Colonic mucosa (tissue), 4 donors: ENCODE results near the gene KRTAP24-1. TPM values are rescaled to one million over a fixed set of nuclear protein-coding genes. Genes with fewer than 3 reads are reported as not detected.

Source experiments
- DNase-seq: peaks from one replicate; pipeline ENCODE4 v3.0.0-alpha.2; 2020
- H3K27ac ChIP-seq: fragments of 200-600 bp; one replicate; pipeline ENCODE4 v1.8.0; 2021
- H3K27me3 ChIP-seq: fragments of 200-600 bp; one replicate; pipeline ENCODE4 v1.8.0; 2021
- H3K36me3 ChIP-seq: fragments of 200-600 bp; one replicate; pipeline ENCODE4 v1.8.0; 2021
- H3K4me1 ChIP-seq: fragments of 200-600 bp; one replicate; pipeline ENCODE4 v1.8.0; 2021; ENCODE audit warnings: mild to moderate bottlenecking
- H3K4me3 ChIP-seq: fragments of 200-600 bp; one replicate; pipeline ENCODE4 v1.8.0; 2021
- H3K9ac ChIP-seq, 2 donors: one replicate each; pipeline ENCODE4 v1.7.0; 2013; ENCODE audit warnings: control low read depth in 2 of 2, low read depth in 2 of 2, low read length in 2 of 2
- H3K9me3 ChIP-seq: fragments of 200-600 bp; one replicate; pipeline ENCODE4 v1.8.0; 2021
- intact Hi-C: fragments of 100-400 bp; cut with DNase I; formaldehyde crosslinking; loops from one replicate; pipeline ENCODE4 v1.14.1; 2022
- total RNA-seq, 2 donors: library from RNA; stranded (reverse); fragmentation: NEBNext Ultra II Directional in 1 of 2; extraction: Animal tissue kit (Norgen Biotek cat#: 25700) in 1 of 2; gene quantifications; one replicate each; pipeline ENCODE4 v1.2.1, GENCODE V29; 2021
- TF ChIP-seq, protein P1 (sequence below): fragments of 200-600 bp; IDR thresholded peaks from one replicate; pipeline ENCODE4 v1.8.0; 2022; ENCODE audit warnings: antibody characterized with exemption, mild to moderate bottlenecking
- donor health status: healthy.
- donor health status: DM: no; HTN: no; CAD: no.
- donor health status: DM: no; HTN: no; CAD: no.

Gene KRTAP24-1
- total RNA-seq, 2 donors from 2014 or later, result not detected

DNA sequence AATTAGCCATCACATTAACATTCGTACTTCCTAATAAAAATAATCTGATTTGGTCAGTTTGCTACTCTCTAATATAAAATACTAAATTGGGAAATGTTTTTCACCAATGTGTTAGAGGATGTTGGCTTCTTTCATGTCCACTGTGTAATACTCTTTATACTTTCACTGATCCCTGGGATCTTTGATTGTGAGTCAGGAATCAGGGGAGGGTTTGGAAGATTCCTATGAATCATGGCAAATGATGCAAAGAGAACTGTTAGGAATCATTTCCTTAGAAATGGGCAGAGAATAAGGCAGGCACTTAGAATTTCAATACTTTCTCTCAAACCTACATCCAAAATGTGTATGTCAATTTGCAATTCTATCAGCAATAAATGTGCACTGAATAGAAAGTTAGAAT, 31.0 kb downstream of the KRTAP24-1 start:
- H3K9me3 ChIP-seq, result no peaks in the 10 kb centered on the region
- no peak overlapping the region for H3K27ac ChIP-seq
- no peak for DNase-seq
- H3K36me3 ChIP-seq, result no peaks in the 10 kb centered on the region
- TF ChIP-seq, protein P1, sequence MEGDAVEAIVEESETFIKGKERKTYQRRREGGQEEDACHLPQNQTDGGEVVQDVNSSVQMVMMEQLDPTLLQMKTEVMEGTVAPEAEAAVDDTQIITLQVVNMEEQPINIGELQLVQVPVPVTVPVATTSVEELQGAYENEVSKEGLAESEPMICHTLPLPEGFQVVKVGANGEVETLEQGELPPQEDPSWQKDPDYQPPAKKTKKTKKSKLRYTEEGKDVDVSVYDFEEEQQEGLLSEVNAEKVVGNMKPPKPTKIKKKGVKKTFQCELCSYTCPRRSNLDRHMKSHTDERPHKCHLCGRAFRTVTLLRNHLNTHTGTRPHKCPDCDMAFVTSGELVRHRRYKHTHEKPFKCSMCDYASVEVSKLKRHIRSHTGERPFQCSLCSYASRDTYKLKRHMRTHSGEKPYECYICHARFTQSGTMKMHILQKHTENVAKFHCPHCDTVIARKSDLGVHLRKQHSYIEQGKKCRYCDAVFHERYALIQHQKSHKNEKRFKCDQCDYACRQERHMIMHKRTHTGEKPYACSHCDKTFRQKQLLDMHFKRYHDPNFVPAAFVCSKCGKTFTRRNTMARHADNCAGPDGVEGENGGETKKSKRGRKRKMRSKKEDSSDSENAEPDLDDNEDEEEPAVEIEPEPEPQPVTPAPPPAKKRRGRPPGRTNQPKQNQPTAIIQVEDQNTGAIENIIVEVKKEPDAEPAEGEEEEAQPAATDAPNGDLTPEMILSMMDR, result no peak
- intact Hi-C loops, result no loop called here
- no peak overlapping the region for H3K9ac ChIP-seq
- no peaks in the 10 kb centered on the region for H3K27me3 ChIP-seq
- no peak overlapping the region for H3K4me3 ChIP-seq
- H3K4me1 ChIP-seq, result no peaks in the 10 kb centered on the region

DNA sequence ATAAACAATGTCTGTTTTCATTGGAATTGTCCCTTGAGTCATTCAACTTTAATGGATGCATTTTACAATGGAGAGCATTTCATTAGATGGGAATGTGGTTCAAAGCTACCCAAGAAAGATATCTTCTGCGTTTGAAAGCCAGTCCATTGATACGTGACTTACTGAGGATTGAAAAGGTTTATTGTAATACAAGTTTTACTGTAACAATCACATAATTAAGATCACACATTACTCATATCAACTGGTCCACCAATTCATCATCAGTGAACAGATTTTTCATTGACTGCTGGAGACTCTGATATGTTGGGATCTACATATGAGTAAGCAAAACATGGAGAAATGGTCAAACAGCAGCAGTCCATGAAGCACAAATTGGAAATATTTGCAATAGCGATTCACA, 32.8 kb downstream of the KRTAP24-1 start:
- no peaks in the 10 kb centered on the region for H3K36me3 ChIP-seq
- no peak for DNase-seq
- intact Hi-C loops, result no loop called here
- TF ChIP-seq, protein P1, result no peak
- H3K4me3 ChIP-seq, result no peak overlapping the region
- H3K27me3 ChIP-seq, result no peaks in the 10 kb centered on the region
- no peaks in the 10 kb centered on the region for H3K9me3 ChIP-seq
- H3K27ac ChIP-seq, result no peak overlapping the region
- no peaks in the 10 kb centered on the region for H3K4me1 ChIP-seq
- H3K9ac ChIP-seq, result no peak overlapping the region

DNA sequence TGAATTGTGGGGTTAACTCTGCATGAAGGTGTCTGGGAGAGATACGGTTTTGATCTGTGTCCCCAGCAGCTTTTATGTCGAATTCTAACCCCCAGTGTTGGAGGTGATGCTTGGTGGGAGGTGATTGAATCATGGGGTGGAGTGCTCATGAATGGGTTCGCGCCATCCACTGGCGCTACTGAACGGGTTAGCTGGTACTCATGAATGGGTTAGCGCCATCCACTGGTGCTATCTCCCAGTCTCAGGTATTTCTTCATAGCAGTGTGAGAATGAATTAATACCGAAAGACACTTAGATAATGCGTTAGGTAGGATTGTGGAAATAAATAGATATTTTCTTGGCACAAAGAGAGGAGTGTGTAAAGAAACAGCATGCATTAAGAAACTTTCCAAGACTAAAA, 33.9 kb downstream of the KRTAP24-1 start:
- TF ChIP-seq, protein P1, result no peak
- no peak overlapping the region for H3K4me3 ChIP-seq
- H3K9ac ChIP-seq, result no peak overlapping the region
- DNase-seq, result no peak
- H3K27me3 ChIP-seq, result no peaks in the 10 kb centered on the region
- intact Hi-C loops, result no loop called here
- H3K9me3 ChIP-seq, result no peaks in the 10 kb centered on the region
- no peaks in the 10 kb centered on the region for H3K36me3 ChIP-seq
- H3K4me1 ChIP-seq, result no peaks in the 10 kb centered on the region
- H3K27ac ChIP-seq, result no peak overlapping the region

DNA sequence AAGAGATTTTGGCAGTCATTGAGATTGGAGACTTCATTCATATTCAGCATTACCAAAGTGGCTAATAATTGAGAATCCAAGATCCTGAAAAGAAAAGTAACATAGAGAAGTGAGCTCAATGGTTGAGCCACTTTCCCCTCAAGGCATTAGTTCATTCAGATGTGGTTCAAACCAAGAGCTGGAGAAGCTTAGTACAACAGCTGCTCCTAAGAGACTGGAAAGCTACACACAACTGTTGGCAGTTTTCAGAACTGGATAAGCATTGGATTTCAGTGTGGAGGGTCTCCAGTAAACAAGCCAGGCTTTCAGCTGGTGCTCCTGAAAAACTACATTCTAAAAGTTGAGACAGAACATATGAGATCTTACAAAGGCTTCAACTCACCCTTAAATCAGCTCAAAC, 37.7 kb downstream of the KRTAP24-1 start:
- TF ChIP-seq, protein P1, result no peak
- Histone ChIP-seq H3K9ac (no peak overlapping the region), H3K36me3 (no peaks in the 10 kb centered on the region), H3K27me3 (no peaks in the 10 kb centered on the region), H3K9me3 (no peaks in the 10 kb centered on the region), H3K4me3 (no peak overlapping the region), H3K4me1 (no peaks in the 10 kb centered on the region), H3K27ac (no peak overlapping the region)
- DNase-seq, result no peak
- intact Hi-C loops, result no loop called here

DNA sequence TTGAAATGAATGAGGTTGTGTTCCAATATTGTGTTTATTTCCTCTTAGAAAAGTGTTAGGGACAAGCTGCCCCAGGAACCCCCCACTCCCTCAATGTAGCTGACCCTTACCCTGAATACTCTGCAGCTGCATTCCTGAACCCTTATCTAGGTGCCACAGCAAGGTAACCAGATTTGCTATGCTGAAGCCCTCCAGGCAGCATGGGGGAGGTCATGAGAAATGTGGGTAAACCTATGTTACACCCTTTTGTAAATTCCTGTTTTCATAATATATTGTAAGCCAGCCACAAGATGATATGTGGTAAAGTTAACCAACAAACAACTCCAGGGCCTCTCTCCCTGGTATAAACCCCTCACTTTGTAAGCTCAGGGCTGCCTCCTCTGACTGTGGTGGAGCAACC, 39.1 kb downstream of the KRTAP24-1 start:
- Histone ChIP-seq H3K4me3 (no peak overlapping the region), H3K4me1 (no peaks in the 10 kb centered on the region), H3K9ac (no peak overlapping the region), H3K27ac (no peak overlapping the region), H3K27me3 (no peaks in the 10 kb centered on the region), H3K9me3 (no peaks in the 10 kb centered on the region), H3K36me3 (no peaks in the 10 kb centered on the region)
- TF ChIP-seq, protein P1, result no peak
- DNase-seq, result no peak
- intact Hi-C loops, result no loop called here

DNA sequence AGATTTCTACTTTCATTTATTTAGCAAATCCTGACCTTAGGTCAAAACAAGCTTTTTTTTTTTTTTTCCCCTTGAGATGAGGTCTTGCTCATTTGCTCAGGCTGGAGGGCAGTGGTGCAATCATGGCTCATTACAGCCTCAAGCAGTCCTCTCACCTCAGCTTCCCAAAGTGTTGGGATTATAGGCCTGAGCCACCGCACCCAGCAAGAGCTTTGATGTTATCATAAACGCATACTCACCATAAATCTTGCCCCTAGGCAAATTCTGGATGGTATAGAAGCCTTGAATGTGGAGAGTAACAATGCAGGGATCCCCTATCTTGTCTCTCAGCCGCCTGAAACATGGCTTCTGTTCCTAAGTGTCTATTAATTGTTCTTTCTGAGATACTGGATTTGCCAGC, 42.1 kb downstream of the KRTAP24-1 start:
- Histone ChIP-seq H3K9me3 (no peaks in the 10 kb centered on the region), H3K4me3 (no peak overlapping the region), H3K27ac (no peak overlapping the region), H3K27me3 (no peaks in the 10 kb centered on the region), H3K4me1 (no peaks in the 10 kb centered on the region), H3K9ac (no peak overlapping the region), H3K36me3 (no peaks in the 10 kb centered on the region)
- intact Hi-C loops, result no loop called here
- no peak for DNase-seq
- TF ChIP-seq, protein P1, result no peak
